Breast epithelium (tissue), 4 donors: Measurements from ENCODE around the gene ZC3H14. TPM values are rescaled to one million over a fixed set of nuclear protein-coding genes. Genes with fewer than 3 reads are reported as not detected.

Experiments used
- DNase-seq, 2 donors: peaks; one replicate each; pipeline ENCODE4 v3.0.0-alpha.2; 2019; ENCODE audit warnings: low spot score in 2 of 2
- H3K27ac ChIP-seq, 2 donors: fragments of 200-600 bp; sonication (generic) in 1 of 2; one replicate each; pipeline ENCODE4 v1.5.1; 2016 to 2019; ENCODE audit warnings: mild to moderate bottlenecking in 1 of 2
- H3K27me3 ChIP-seq, 2 donors: fragments of 200-600 bp; sonication (generic) in 1 of 2; one replicate each; pipeline versions ENCODE4 v1.5.1 to v1.6.0; 2017 to 2019; ENCODE audit warnings: control low read depth in 1 of 2, mild to moderate bottlenecking in 1 of 2
- H3K36me3 ChIP-seq: fragments of 200-600 bp; one replicate; pipeline ENCODE4 v1.5.1; 2019
- H3K4me1 ChIP-seq, 2 donors: fragments of 200-600 bp; sonication (generic); one replicate each; pipeline ENCODE4 v1.5.1; 2016 to 2019; ENCODE audit warnings: control low read depth in 1 of 2
- H3K4me3 ChIP-seq, 3 donors: fragments of 200-600 bp; sonication (generic); 1 replicate in 2 of 3; 2 replicates in 1 of 3; pipeline ENCODE4 v1.5.1; 2016 to 2019; ENCODE audit warnings: mild to moderate bottlenecking in 3 of 3, moderate library complexity in 2 of 3
- H3K9me3 ChIP-seq, 2 donors: fragments of 200-600 bp; sonication (generic) in 1 of 2; one replicate each; pipeline ENCODE4 v1.5.1; 2016 to 2019; ENCODE audit warnings: control low read depth in 1 of 2
- POLR2A ChIP-seq: fragments of 450-650 bp; IDR thresholded peaks from one replicate; pipeline ENCODE4 v1.6.1; 2016; ENCODE audit warnings: antibody characterized with exemption, mild to moderate bottlenecking, moderate library complexity
- POLR2AphosphoS5 ChIP-seq, 3 donors: sonication (generic); formaldehyde crosslinking; IDR thresholded peaks; one replicate each; pipeline ENCODE4 v1.6.1; 2017; ENCODE audit warnings: antibody characterized with exemption in 3 of 3
- intact Hi-C: fragments of 100-400 bp; cut with DNase I; formaldehyde crosslinking; loops from one replicate; pipeline ENCODE4 v1.15.1; 2023; ENCODE audit warnings: low total_unique reads
- total RNA-seq, 3 donors: library from RNA; depleted of rRNA; stranded (reverse); fragments of >200 nt; gene quantifications; one replicate each; pipeline ENCODE4 v1.1.0, GENCODE V29; 2016
- TF ChIP-seq, protein P1 (sequence below), 3 donors: fragments of 450-650 bp; IDR thresholded peaks; one replicate each; pipeline ENCODE4 v1.5.1; 2016 to 2017; ENCODE audit warnings: antibody characterized with exemption in 3 of 3, mild to moderate bottlenecking in 3 of 3, moderate library complexity in 3 of 3

Gene ZC3H14
- total RNA-seq, 3 donors from 2014 or later: 75.7 to 102 (median 76.7) TPM

DNA sequence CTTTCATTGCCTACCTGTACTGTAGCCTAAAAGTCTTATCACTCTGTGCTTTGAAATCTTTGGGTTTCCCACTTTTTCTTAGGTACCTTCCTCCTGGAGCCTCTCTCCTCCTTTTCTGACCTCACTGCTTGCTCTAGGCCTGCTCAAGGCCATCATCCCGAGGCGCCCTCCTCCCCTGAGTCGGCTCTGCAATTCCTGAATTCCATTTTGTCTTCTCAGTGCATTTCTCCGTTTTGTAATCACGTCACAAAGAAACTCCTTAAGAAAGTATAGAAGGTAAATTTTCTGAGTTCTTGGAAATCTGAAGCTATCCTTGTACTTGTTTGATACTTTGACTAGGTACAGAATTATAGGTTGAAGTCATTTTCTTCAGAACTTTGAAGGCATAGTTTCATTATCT, 25.2 kb downstream of the ZC3H14 start:
- intact Hi-C loops: no loop called here
- Histone ChIP-seq H3K4me1 (no peaks in the 10 kb centered on the region), H3K27ac (no peak overlapping the region), H3K4me3 (no peak overlapping the region), H3K36me3 (peaks cover 6% of the 10 kb centered on the region), H3K9me3 (no peaks in the 10 kb centered on the region), H3K27me3 (no peaks in the 10 kb centered on the region)
- TF ChIP-seq POLR2AphosphoS5 (IDR thresholded peaks at IDR 0.05) (no peak), POLR2A (no peak)
- TF ChIP-seq, protein P1, sequence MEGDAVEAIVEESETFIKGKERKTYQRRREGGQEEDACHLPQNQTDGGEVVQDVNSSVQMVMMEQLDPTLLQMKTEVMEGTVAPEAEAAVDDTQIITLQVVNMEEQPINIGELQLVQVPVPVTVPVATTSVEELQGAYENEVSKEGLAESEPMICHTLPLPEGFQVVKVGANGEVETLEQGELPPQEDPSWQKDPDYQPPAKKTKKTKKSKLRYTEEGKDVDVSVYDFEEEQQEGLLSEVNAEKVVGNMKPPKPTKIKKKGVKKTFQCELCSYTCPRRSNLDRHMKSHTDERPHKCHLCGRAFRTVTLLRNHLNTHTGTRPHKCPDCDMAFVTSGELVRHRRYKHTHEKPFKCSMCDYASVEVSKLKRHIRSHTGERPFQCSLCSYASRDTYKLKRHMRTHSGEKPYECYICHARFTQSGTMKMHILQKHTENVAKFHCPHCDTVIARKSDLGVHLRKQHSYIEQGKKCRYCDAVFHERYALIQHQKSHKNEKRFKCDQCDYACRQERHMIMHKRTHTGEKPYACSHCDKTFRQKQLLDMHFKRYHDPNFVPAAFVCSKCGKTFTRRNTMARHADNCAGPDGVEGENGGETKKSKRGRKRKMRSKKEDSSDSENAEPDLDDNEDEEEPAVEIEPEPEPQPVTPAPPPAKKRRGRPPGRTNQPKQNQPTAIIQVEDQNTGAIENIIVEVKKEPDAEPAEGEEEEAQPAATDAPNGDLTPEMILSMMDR (IDR thresholded peaks at IDR 0.05): no peak
- DNase-seq: no peak

DNA sequence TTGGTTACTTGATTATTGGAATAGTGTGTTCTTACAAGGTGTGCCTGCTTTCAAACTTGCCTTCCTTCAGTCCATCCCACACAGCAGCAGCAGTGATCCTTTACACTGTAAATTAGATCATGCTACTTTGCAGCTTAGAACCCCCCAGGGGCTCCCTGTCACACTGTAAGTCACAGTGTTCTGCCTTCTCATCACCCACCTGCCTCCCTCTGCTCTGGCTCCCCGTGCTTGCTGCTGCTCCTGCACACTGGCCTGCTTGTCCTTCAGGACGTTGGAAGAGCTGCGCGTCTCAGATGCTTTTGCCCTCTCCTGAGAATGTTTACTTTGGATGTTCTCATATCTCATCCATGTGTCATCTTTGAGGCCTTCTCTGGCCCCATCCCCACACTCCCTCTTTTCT, 27.3 kb downstream of the ZC3H14 start:
- Histone ChIP-seq H3K4me1 (no peaks in the 10 kb centered on the region), H3K4me3 (no peak overlapping the region), H3K27me3 (no peaks in the 10 kb centered on the region), H3K36me3 (no peaks in the 10 kb centered on the region), H3K27ac (no peak overlapping the region), H3K9me3 (no peaks in the 10 kb centered on the region)
- no peak for DNase-seq
- intact Hi-C loops: no loop called here
- TF ChIP-seq POLR2AphosphoS5 (IDR thresholded peaks at IDR 0.05): no peak
- TF ChIP-seq, protein P1 (IDR thresholded peaks at IDR 0.05): no peak
- no peak for TF ChIP-seq POLR2A

DNA sequence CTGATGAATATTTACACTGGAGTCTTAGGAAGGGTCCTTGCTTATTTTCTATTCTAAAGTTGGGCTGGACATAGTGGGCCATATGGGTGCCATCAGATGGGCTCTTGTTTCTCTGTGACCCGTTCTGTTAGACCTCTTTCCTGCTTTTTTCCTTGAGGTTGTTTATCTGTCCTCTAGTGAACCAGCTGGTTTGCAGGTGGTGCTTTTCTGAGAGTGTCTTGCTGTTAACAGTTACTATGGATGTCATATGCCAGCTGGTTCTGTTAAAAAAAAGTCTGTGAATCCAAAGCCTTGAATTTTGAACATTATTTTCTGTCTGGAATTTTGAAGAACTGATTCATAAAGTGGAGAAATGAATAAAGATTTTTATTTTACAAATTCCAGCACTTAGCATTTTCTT, 29.2 kb downstream of the ZC3H14 start:
- intact Hi-C loops: no loop called here
- Histone ChIP-seq H3K4me3 (no peak overlapping the region), H3K27me3 (no peaks in the 10 kb centered on the region), H3K9me3 (no peaks in the 10 kb centered on the region), H3K27ac (no peak overlapping the region), H3K4me1 (no peaks in the 10 kb centered on the region), H3K36me3 (no peaks in the 10 kb centered on the region)
- DNase-seq: no peak
- TF ChIP-seq, protein P1 (IDR thresholded peaks at IDR 0.05): no peak
- TF ChIP-seq POLR2A (no peak), POLR2AphosphoS5 (IDR thresholded peaks at IDR 0.05) (no peak)

DNA sequence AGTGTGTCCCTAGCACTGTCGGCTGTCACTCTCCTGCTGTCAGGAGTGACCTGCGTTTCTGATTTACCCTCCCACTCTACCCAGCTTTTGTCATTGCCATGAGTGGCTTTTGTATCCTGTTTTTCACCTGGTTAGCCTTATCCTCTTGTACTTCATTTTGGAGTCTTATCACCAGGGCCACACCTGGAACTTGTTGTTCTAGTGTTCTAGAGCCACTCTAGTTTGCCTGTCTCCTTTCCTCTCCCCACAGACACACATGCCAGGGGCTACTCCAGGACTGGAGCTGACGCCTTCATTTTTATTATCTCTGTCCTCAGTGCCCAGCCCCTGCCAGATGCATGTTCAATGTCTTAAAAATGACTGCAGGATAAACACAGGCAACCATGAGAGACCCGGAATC, 34.2 kb downstream of the ZC3H14 start:
- intact Hi-C loops: no loop called here
- DNase-seq: no peak
- Histone ChIP-seq H3K27me3 (no peaks in the 10 kb centered on the region), H3K4me3 (no peak overlapping the region), H3K4me1 (no peaks in the 10 kb centered on the region), H3K9me3 (no peaks in the 10 kb centered on the region), H3K27ac (no peak overlapping the region), H3K36me3 (no peaks in the 10 kb centered on the region)
- no peak for TF ChIP-seq POLR2A
- TF ChIP-seq, protein P1 (IDR thresholded peaks at IDR 0.05): no peak
- no peak for TF ChIP-seq POLR2AphosphoS5 (IDR thresholded peaks at IDR 0.05)

DNA sequence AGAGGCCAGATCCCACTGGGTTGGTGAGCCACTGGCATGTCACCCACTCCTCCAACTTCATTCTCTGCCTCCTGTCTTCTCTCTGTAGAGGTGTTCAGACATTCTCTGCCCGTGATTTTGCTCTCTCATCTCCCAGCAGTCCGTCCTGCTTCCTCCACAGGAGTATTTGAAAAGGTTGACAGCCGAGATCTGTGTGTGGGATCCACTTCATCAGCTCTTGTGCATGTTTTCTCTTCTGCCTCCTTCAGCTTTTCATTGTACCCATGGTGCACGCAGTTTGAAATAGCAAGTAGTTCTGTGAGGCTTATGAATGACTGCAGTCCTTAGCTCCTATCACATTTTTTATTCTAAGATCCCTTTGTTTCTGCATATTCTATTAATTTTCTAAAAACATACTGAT, 34.8 kb downstream of the ZC3H14 start:
- no peaks in the 10 kb centered on the region for H3K4me1 ChIP-seq
- H3K4me3 ChIP-seq: no peak overlapping the region
- no peak for DNase-seq
- no peaks in the 10 kb centered on the region for H3K36me3 ChIP-seq
- H3K27ac ChIP-seq: no peak overlapping the region
- intact Hi-C loops: no loop called here
- no peaks in the 10 kb centered on the region for H3K27me3 ChIP-seq
- H3K9me3 ChIP-seq: no peaks in the 10 kb centered on the region
- TF ChIP-seq POLR2A (no peak), POLR2AphosphoS5 (IDR thresholded peaks at IDR 0.05) (no peak)
- TF ChIP-seq, protein P1 (IDR thresholded peaks at IDR 0.05): no peak
